Right lobe of liver (tissue), 6 donors: ENCODE data around the gene EXOSC6. TPM values are rescaled to one million over a fixed set of nuclear protein-coding genes. Genes with fewer than 3 reads are reported as not detected.
"Not testable (repeated sequence)": the region's sequence is repeated elsewhere in the genome, so short reads cannot be mapped to it uniquely, and the experiment has no call there.

ENCODE experiments used
- ATAC-seq, 4 donors: fragments of 200-7000 bp; cut with Tn5 transposase; one replicate each; pipeline ENCODE4 v1.9.1; 2020; ENCODE audit warnings: mild to moderate bottlenecking in 4 of 4, moderate library complexity in 4 of 4
- DNase-seq, 3 donors: peaks; one replicate each; pipeline ENCODE4 v3.0.0-alpha.2; 2020
- H3K27ac ChIP-seq, 3 donors: fragments of 200-600 bp; one replicate each; pipeline ENCODE4 v1.8.0; 2022
- H3K27me3 ChIP-seq, 2 donors: fragments of 200-600 bp; one replicate each; pipeline ENCODE4 v1.8.0; 2022
- H3K36me3 ChIP-seq, 4 donors: fragments of 200-600 bp; sonication (generic) in 1 of 4; one replicate each; pipeline versions ENCODE4 v1.5.1 to v1.8.0; 2017 to 2022; ENCODE audit warnings: control low read depth in 1 of 4
- H3K4me1 ChIP-seq, 4 donors: fragments of 200-600 bp; sonication (generic) in 1 of 4; one replicate each; pipeline versions ENCODE4 v1.5.1 to v1.8.0; 2017 to 2022; ENCODE audit warnings: control low read depth in 1 of 4
- H3K4me3 ChIP-seq, 3 donors: fragments of 200-600 bp; one replicate each; pipeline ENCODE4 v1.8.0; 2022
- H3K9me3 ChIP-seq, 4 donors: fragments of 200-600 bp; sonication (generic) in 1 of 4; one replicate each; pipeline versions ENCODE4 v1.5.1 to v1.8.0; 2017 to 2022; ENCODE audit warnings: control low read depth in 1 of 4
- CTCF ChIP-seq, 4 donors: fragments of 200-600 bp in 3 of 4; fragments of 450-650 bp in 1 of 4; IDR thresholded peaks; one replicate each; pipeline versions ENCODE4 v1.5.1 to v1.8.0; 2016 to 2022; ENCODE audit warnings: antibody characterized with exemption in 4 of 4, mild to moderate bottlenecking in 2 of 4
- POLR2A ChIP-seq: fragments of 450-650 bp; IDR thresholded peaks from one replicate; pipeline ENCODE4 v1.6.1; 2017; ENCODE audit warnings: antibody characterized with exemption, mild to moderate bottlenecking
- WGBS: methylation state at CpG from one replicate; pipeline ENCODE4 v1.1.6; 2018; ENCODE audit warnings: low coverage, low lambda C conversion rate; ENCODE audit not compliant: insufficient coverage; ENCODE audit errors: missing lambda C conversion rate; 5-methylcytosine and 5-hydroxymethylcytosine counted together
- intact Hi-C, 2 donors: fragments of 100-400 bp; cut with DNase I; formaldehyde crosslinking; loops; one replicate each; pipeline versions ENCODE4 v1.11.2 to v1.14.1; 2022
- total RNA-seq, 6 experiments: library from RNA; depleted of rRNA in 2 of 6; stranded (reverse); fragments of >200 nt in 2 of 6; fragmentation: NEBNext Ultra II Directional in 3 of 6; extraction: Animal tissue kit (Norgen Biotek cat#: 25700) in 3 of 6; gene quantifications; one replicate each; pipeline versions ENCODE4 v1.1.0 to v1.2.4, GENCODE V29; 2016 to 2023
- donor health status: DM: no; HTN: yes; CAD: no.
- donor health status: DM: no; HTN: no; CAD: no.
- donor health status: DM: no; HTN: no; CAD: no.
- donor health status: DM: no; HTN: yes; CAD: no.
- donor health status: DM: no; HTN: yes; CAD: no.

EXOSC6 gene
- total RNA-seq, 6 experiments from 2014 or later, result 6.1 to 13.1 (median 10.2) TPM

- no peak overlapping the region for H3K4me3 ChIP-seq
- WGBS, result 78% methylated on average over 8 of the region's 21 CpGs
- H3K4me1 ChIP-seq, result peaks cover 0 to 20% (median 8%) of the 10 kb centered on the region in 4 donors
- ATAC-seq (no peak), DNase-seq (no peak)
- H3K36me3 ChIP-seq, result peaks cover 0 to 54% (median 40%) of the 10 kb centered on the region in 4 donors
- no peak overlapping the region for H3K27ac ChIP-seq
- intact Hi-C loops, result loop anchor here in 1 of 2 donors (10.0 kb wide), 1 partner anchor 88 kb away; no protein-coding TSS in a partner anchor
- TF ChIP-seq POLR2A (no peak), CTCF (IDR thresholded peaks at IDR 0.05) (peak in 2 of 4 donors; percentile 9 to 28)
- H3K27me3 ChIP-seq, result no peaks in the 10 kb centered on the region
- H3K9me3 ChIP-seq, result no peaks in the 10 kb centered on the region
These were observed 732 bp upstream of the EXOSC6 start for GRCh38 chr16:70252355-70252988.

DNA sequence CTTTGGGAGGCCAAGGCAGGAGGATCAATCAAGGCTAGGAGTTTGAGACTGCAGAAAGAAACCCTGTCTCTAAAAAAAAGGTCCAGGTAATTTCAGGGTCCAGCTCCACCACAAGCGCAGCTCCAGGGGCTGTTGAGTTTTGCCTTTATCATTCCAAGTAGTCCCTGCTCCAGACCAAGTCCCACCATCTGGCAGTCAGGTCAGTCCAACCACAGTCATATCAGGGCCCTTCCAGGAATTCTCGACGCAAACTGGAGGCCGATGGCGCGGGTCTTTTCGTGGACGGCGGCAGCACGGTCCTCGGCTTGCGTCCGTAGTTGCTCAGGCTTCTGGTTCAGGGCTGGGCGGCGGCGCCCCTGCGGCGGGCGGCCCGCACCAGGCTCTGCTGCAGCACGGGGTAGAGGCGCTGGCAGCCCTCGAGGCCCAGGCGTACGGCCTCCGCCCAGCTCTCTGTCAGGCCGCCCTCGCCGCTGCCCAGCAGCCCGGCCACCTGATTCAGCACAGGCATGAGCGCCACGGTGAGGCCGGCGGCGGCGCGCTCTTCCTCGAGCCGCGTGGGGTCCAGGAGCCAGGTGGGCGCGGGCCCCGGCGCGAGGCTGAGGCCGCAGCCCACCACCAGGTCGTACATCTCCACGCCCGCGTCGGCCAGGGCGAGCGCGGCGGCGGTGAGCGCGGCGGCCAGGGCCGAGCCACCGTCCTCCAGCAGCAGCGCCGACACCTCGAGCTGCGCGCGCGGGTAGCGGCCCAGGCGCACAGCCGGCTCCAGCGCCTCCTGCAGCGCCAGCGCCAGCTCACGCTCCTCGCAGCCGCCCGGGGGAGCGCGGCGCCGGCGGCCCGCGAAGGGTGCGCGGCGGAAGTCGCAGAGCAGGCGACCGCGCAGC lies 752 bp downstream of the EXOSC6 start:
- H3K27me3 ChIP-seq, result no peaks in the 10 kb centered on the region
- H3K36me3 ChIP-seq, result peaks cover 0 to 40% (median 27%) of the 10 kb centered on the region in 4 donors
- peaks cover 0 to 20% (median 8%) of the 10 kb centered on the region in 4 donors for H3K4me1 ChIP-seq
- peak; percentile 69 to 77 (median 74) for ATAC-seq
- peak overlapping the region; percentile 54 to 88 (median 84) for H3K4me3 ChIP-seq
- DNase-seq, result peak; percentile 70 to 82 (median 79)
- intact Hi-C loops, result loop anchor here in 1 of 2 donors (10.0 kb wide), 1 partner anchor 86 kb away; no protein-coding TSS in a partner anchor
- TF ChIP-seq POLR2A (no peak), CTCF (IDR thresholded peaks at IDR 0.05) (peak in 3 of 4 donors; percentile 4 to 41 (median 27))
- H3K27ac ChIP-seq, result peak overlapping the region; percentile 29 to 74 (median 60)
- 60% methylated on average over 1 of the region's 92 CpGs for WGBS
- H3K9me3 ChIP-seq, result no peaks in the 10 kb centered on the region

- H3K4me1 ChIP-seq, result peaks cover 0 to 20% (median 8%) of the 10 kb centered on the region in 4 donors
- not testable (repeated sequence) for H3K9me3 ChIP-seq, ATAC-seq, DNase-seq, H3K27me3 ChIP-seq, H3K27ac ChIP-seq
- peak overlapping the region in 1 of 3 donors; percentile 84 for H3K4me3 ChIP-seq
- intact Hi-C loops, result loop anchor here in 1 of 2 donors (10.0 kb wide), 1 partner anchor 85 kb away; no protein-coding TSS in a partner anchor
- peaks cover 0 to 27% (median 18%) of the 10 kb centered on the region in 4 donors for H3K36me3 ChIP-seq
- 77% methylated on average over 4 of the region's 4 CpGs for WGBS
These were observed 2.0 kb downstream of the EXOSC6 start for GRCh38 chr16:70249697-70250096.

- H3K9me3 ChIP-seq, ATAC-seq, H3K4me3 ChIP-seq, intact Hi-C loops, H3K27me3 ChIP-seq, H3K27ac ChIP-seq, DNase-seq, H3K4me1 ChIP-seq: not testable (repeated sequence)
- H3K36me3 ChIP-seq, result peaks cover 0 to 11% (median 0%) of the 10 kb centered on the region in 4 donors
These were observed 13.0 kb downstream of the EXOSC6 start for GRCh38 chr16:70238773-70239172.

- intact Hi-C loops, H3K9me3 ChIP-seq, H3K4me3 ChIP-seq, H3K27ac ChIP-seq, H3K36me3 ChIP-seq, ATAC-seq, H3K27me3 ChIP-seq, H3K4me1 ChIP-seq, DNase-seq: not testable (repeated sequence)
- WGBS, result 71% methylated on average over 1 of the region's 3 CpGs
These were observed 19.9 kb downstream of the EXOSC6 start for GRCh38 chr16:70231831-70232230.

- ATAC-seq, H3K27ac ChIP-seq, H3K9me3 ChIP-seq, H3K36me3 ChIP-seq, intact Hi-C loops, DNase-seq, H3K4me3 ChIP-seq, H3K27me3 ChIP-seq, H3K4me1 ChIP-seq: not testable (repeated sequence)
These were observed 25.7 kb downstream of the EXOSC6 start for GRCh38 chr16:70226024-70226423.

DNA sequence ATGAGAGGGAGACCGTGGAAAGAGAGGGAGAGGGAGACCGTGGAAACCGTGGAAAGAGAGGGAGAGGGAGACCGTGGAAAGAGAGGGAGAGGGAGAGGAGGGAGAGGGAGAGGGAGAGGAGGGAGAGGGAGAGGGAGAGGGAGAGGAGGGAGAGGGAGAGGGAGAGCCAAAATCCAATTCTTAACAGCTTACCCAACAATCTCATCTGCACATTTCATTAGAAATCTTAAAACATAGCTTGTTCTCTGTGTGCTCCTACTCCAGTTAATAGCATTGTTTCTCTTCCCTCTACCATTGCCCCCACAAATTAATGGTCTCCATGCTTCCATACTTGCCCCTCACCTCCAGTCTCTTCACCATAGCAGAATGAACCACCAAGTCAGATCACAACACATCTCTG lies 26.3 kb downstream of the EXOSC6 start:
- H3K27me3 ChIP-seq, H3K4me3 ChIP-seq, DNase-seq, H3K36me3 ChIP-seq, H3K4me1 ChIP-seq, intact Hi-C loops, H3K9me3 ChIP-seq, H3K27ac ChIP-seq: not testable (repeated sequence)
- ATAC-seq, result peak in 1 of 4 donors; percentile 18
- WGBS, result 85% methylated on average over 4 of the region's 4 CpGs

- H3K4me1 ChIP-seq, H3K27me3 ChIP-seq, intact Hi-C loops, ATAC-seq, H3K27ac ChIP-seq, DNase-seq, H3K4me3 ChIP-seq, H3K9me3 ChIP-seq, H3K36me3 ChIP-seq: not testable (repeated sequence)
- whole genome bisulfite sequencing, result no CpG with 5 or more reads among the region's 24 CpGs
These were observed 27.1 kb downstream of the EXOSC6 start for GRCh38 chr16:70224645-70225044.

DNA sequence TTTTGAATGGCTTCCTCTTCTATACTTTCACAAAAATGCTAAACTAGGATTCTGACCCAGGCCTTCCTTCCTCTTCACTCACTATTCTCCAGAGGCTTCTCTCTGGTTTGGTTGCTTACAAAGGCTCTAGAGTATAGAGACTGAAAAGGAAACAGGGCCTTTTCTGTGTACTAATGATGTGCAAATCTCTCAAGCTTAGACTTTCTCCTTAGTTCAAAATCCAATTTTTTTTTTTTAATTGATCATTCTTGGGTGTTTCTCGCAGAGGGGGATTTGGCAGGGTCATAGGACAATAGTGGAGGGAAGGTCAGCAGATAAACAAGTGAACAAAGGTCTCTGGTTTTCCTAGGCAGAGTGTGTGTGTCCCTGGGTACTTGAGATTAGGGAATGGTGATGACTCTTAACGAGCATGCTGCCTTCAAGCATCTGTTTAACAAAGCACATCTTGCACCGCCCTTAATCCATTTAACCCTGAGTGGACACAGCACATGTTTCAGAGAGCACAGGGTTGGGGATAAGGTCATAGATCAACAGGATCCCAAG lies 27.7 kb downstream of the EXOSC6 start:
- ATAC-seq, result peak in 3 of 4 donors; percentile 55 to 76 (median 57)
- H3K27me3 ChIP-seq, DNase-seq, H3K4me3 ChIP-seq, H3K36me3 ChIP-seq, H3K9me3 ChIP-seq, H3K4me1 ChIP-seq, intact Hi-C loops: not testable (repeated sequence)
- H3K27ac ChIP-seq, result peak overlapping the region in 1 of 3 donors; percentile 62
- 20% methylated on average over 1 of the region's 3 CpGs for WGBS
